Caco-2 (cell line): Measurements from ENCODE around the gene LCE5A. TPM values are rescaled to one million over a fixed set of nuclear protein-coding genes. Genes with fewer than 3 reads are reported as not detected.
A peak's percentile ranks its signal among the peaks of the same experiment; 100 is the strongest.

Source experiments
- BruUV-seq: library from RNA; stranded (reverse); fragments of 400-500 nt; replicated peaks from 2 replicates; lab custom pipeline; 2021; lab: Mats Ljungman, UMichigan
- CTCF ChIA-PET: fragments of 300-600 bp; sonication (Branson Sonifier 250); formaldehyde crosslinking; loops from one replicate; lab custom pipeline; 2022; ENCODE audit warnings: antibody characterized with exemption; lab: Charles Lee
- POLR2A ChIA-PET: fragments of 300-600 bp; sonication (Branson Sonifier 250); formaldehyde crosslinking; loops from one replicate; lab custom pipeline; 2022; ENCODE audit warnings: antibody characterized with exemption; lab: Charles Lee
- DNase-seq, 2 experiments: peaks; one replicate each; pipeline versions ENCODE4 v3.0.0 to v3.0.0-alpha.2; 2020 to 2022
- H3K27me3 ChIP-seq: replicated peaks from 2 replicates; pipeline ENCODE4 v1.6.0; 2011; ENCODE audit warnings: low read length; ENCODE audit not compliant: control insufficient read depth, insufficient read depth
- H3K36me3 ChIP-seq: 2 replicates; pipeline ENCODE4 v1.5.1; 2011; ENCODE audit warnings: low read length; ENCODE audit not compliant: control insufficient read depth, insufficient read depth
- H3K4me1 ChIP-seq: fragments of 250-450 bp; sonication (Bioruptor Pico); 2 replicates; pipeline ENCODE4 v1.5.1; 2020; ENCODE audit warnings: mild to moderate bottlenecking
- H3K4me3 ChIP-seq: 2 replicates; pipeline ENCODE4 v1.5.1; 2011; ENCODE audit warnings: low read depth, mild to moderate bottlenecking, control low read depth, low read length
- H3K9me3 ChIP-seq: fragments of 250-450 bp; sonication (Bioruptor Pico); 2 replicates; pipeline ENCODE4 v1.5.1; 2020; ENCODE audit warnings: mild to moderate bottlenecking, moderate library complexity
- H3K27ac Mint-ChIP-seq: one replicate; pipeline ENCODE4 v1.8.0; 2022; ENCODE audit warnings: mixed read lengths; ENCODE audit not compliant: unreplicated experiment
- H3K27me3 Mint-ChIP-seq: one replicate; pipeline ENCODE4 v1.8.0; 2022; ENCODE audit warnings: mixed read lengths; ENCODE audit not compliant: insufficient read depth, unreplicated experiment
- H3K36me3 Mint-ChIP-seq: one replicate; pipeline ENCODE4 v1.8.0; 2022; ENCODE audit warnings: mild to moderate bottlenecking, mixed read lengths; ENCODE audit not compliant: insufficient read depth, unreplicated experiment
- H3K4me1 Mint-ChIP-seq: one replicate; pipeline ENCODE4 v1.8.0; 2022; ENCODE audit warnings: low read depth, mixed read lengths; ENCODE audit not compliant: unreplicated experiment
- H3K4me3 Mint-ChIP-seq: one replicate; pipeline ENCODE4 v1.8.0; 2022; ENCODE audit warnings: mild to moderate bottlenecking, moderate library complexity, mixed read lengths; ENCODE audit not compliant: unreplicated experiment
- H3K9me3 Mint-ChIP-seq: one replicate; pipeline ENCODE4 v1.8.0; 2022; ENCODE audit warnings: mixed read lengths; ENCODE audit not compliant: unreplicated experiment
- CTCF ChIP-seq, 2 experiments: fragments of 200-600 bp in 1 of 2; IDR thresholded peaks; 1 replicate in 1 of 2; 2 replicates in 1 of 2; pipeline versions ENCODE4 v1.5.1 to v1.8.0; 2011 to 2022; ENCODE audit warnings: antibody characterized with exemption in 1 of 2, control low read depth in 1 of 2, inconsistent platforms in 1 of 2, low read depth in 1 of 2, low read length in 1 of 2, mild to moderate bottlenecking in 1 of 2, moderate library complexity in 1 of 2; ENCODE audit not compliant: insufficient read depth in 1 of 2, severe bottlenecking in 1 of 2, unreplicated experiment in 1 of 2
- intact Hi-C: fragments of 100-400 bp; cut with micrococcal nuclease; formaldehyde crosslinking; loops from one replicate; pipeline ENCODE4 v1.10.0; 2022; ENCODE audit not compliant: unreplicated experiment
- total RNA-seq: library from RNA; stranded (reverse); gene quantifications from 2 replicates; pipeline ENCODE4 v1.2.3, GENCODE V29; 2022

LCE5A gene
- total RNA-seq, 1 experiment from 2014 or later, result not detected

DNA sequence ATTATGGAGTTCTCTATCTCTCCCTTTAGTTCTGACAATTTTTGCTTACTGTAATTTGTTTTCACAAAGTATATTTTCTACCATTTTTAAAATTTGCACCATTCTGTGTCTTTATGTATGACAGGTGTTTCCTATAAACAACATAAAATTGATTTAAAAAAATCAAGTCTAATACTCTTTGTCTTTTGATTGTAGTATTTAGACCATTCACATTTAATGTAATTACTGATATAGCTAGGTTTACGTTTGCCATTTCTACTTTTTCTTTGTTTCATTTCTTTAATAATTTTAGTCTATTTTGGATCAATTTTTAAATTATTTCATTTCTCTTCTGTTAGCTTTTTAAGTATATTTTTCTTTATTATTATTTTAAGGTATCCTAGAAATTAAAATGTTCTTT, 44.4 kb upstream of the LCE5A start:
- Mint-ChIP-seq H3K27ac (no peak overlapping the region), H3K4me3 (no peak overlapping the region), H3K27me3 (peaks cover 8% of the 10 kb centered on the region), H3K9me3 (peaks cover 10% of the 10 kb centered on the region), H3K36me3 (no peaks in the 10 kb centered on the region), H3K4me1 (no peaks in the 10 kb centered on the region)
- intact Hi-C loops, result no loop called here
- BruUV-seq, result no TSS peak
- no peak for DNase-seq
- no peak for TF ChIP-seq CTCF (IDR thresholded peaks at IDR 0.05; ENCODE audit: insufficient read depth in 1 of 2, low read depth in 1 of 2, low read length in 1 of 2, severe bottlenecking in 1 of 2, unreplicated experiment in 1 of 2)
- H3K36me3 ChIP-seq, result no peaks in the 10 kb centered on the region
- peaks cover 7% of the 10 kb centered on the region; the same call in 1 of the 2 replicates for H3K9me3 ChIP-seq
- H3K4me1 ChIP-seq, result no peaks in the 10 kb centered on the region
- CTCF ChIA-PET, result no interaction called here
- no peak overlapping the region for H3K4me3 ChIP-seq
- POLR2A ChIA-PET, result no interaction called here
- H3K27me3 ChIP-seq, result no peaks in the 10 kb centered on the region

- TF ChIP-seq CTCF (IDR thresholded peaks at IDR 0.05; ENCODE audit: insufficient read depth in 1 of 2, low read depth in 1 of 2, low read length in 1 of 2, severe bottlenecking in 1 of 2, unreplicated experiment in 1 of 2), result no peak
- no peak overlapping the region for H3K27ac Mint-ChIP-seq
- no peak for DNase-seq
- ChIA-PET CTCF (no interaction called here), POLR2A (no interaction called here)
- H3K4me3 Mint-ChIP-seq, result no peak overlapping the region
- peaks cover 51% of the 10 kb centered on the region for H3K9me3 Mint-ChIP-seq
- BruUV-seq, result no TSS peak
- Histone ChIP-seq H3K27me3 (no peaks in the 10 kb centered on the region), H3K4me1 (no peaks in the 10 kb centered on the region), H3K9me3 (peaks cover 26% of the 10 kb centered on the region; the same call in 1 of the 2 replicates), H3K36me3 (no peaks in the 10 kb centered on the region), H3K4me3 (no peak overlapping the region)
- H3K27me3 Mint-ChIP-seq, result no peaks in the 10 kb centered on the region
- intact Hi-C loops, result no loop called here
- H3K36me3 Mint-ChIP-seq, result no peaks in the 10 kb centered on the region
- no peaks in the 10 kb centered on the region for H3K4me1 Mint-ChIP-seq
Measured at GRCh38 chr1:152473887-152474537, 36.6 kb upstream of the LCE5A start.

DNA sequence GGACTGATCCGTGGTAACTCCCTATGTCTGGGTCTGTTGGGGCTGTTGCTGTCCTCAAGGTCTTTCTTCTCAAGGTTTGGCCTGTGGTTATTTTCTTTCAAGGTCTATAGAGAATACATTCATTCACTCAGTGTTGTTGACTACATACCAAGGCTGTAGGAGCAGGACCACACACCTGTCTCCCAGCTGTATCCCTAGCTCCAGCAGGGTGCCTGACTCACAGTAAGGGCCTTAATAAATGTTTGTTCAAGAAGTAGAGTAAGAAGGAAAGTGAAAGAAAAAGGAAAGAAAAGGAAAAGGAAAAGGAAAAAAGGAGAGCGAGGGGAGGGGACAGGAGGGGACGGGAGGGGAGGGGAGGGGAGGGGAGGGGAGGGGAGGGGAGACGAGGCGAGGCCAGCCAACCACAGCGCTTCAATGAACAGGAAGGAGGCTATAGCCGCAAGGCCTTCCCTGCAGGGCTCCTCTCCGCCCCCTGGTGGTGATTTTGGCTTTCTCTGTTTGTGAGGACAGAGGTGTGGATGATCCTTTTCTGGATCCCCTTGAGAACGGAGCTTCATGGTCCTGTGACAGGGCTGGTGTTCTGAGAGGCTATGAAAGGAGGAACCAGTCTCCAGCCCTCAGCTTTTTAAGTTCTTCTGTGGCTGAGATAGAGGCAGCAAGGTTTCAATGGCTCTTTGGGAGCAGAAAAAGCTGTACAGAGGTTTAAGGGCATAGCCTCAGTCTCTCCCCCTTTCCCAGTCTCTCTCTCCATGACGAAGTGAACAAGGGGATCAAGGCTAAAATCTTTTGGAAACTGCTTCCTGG, 30.6 kb upstream of the LCE5A start:
- Mint-ChIP-seq H3K4me3 (no peak overlapping the region), H3K4me1 (no peaks in the 10 kb centered on the region)
- POLR2A ChIA-PET, result no interaction called here

More for the DNA sequence above, 30.6 kb upstream of the LCE5A start:
- Mint-ChIP-seq H3K9me3 (peaks cover 36% of the 10 kb centered on the region), H3K27ac (no peak overlapping the region), H3K36me3 (no peaks in the 10 kb centered on the region), H3K27me3 (peaks cover 7% of the 10 kb centered on the region)
- no peak overlapping the region for H3K4me3 ChIP-seq
- peaks cover 18% of the 10 kb centered on the region; the same call in 1 of the 2 replicates for H3K9me3 ChIP-seq
- H3K36me3 ChIP-seq, result no peaks in the 10 kb centered on the region; the same call in 1 of the 2 replicates
- intact Hi-C loops, result no loop called here
- DNase-seq, result peak; percentile 45 to 48
- CTCF ChIA-PET, result interaction anchor here (0.6 kb wide), 1 partner anchor 176 kb away, joined by 3 read pairs; no protein-coding TSS in a partner anchor
- peak in 1 of 2 experiments; percentile 20 for TF ChIP-seq CTCF (IDR thresholded peaks at IDR 0.05; ENCODE audit: insufficient read depth in 1 of 2, low read depth in 1 of 2, low read length in 1 of 2, severe bottlenecking in 1 of 2, unreplicated experiment in 1 of 2)
- H3K27me3 ChIP-seq, result no peaks in the 10 kb centered on the region
- no peaks in the 10 kb centered on the region for H3K4me1 ChIP-seq
- no TSS peak for BruUV-seq
